K562 (cell line): ENCODE measurements around the gene RUVBL2. TPM values are rescaled to one million over a fixed set of nuclear protein-coding genes. Genes with fewer than 3 reads are reported as not detected.

Experiments
- CBFA2T3 ChIP-seq: fragments of 450-650 bp; IDR thresholded peaks from 2 replicates; pipeline ENCODE4 v1.6.1; 2017
- CBX3 ChIP-seq, 2 experiments: IDR thresholded peaks; 1 replicate in 1 of 2; 2 replicates in 1 of 2; pipeline ENCODE4 v1.6.1; 2012; ENCODE audit warnings: inconsistent platforms in 2 of 2, low read length in 2 of 2, borderline replicate concordance in 1 of 2, control low read depth in 1 of 2
- FOS ChIP-seq: IDR thresholded peaks from 3 replicates; pipeline ENCODE4 v1.6.1; 2011; ENCODE audit not compliant: insufficient read length; ENCODE audit errors: extremely low read depth
- GTF2A2 ChIP-seq: IDR thresholded peaks from 2 replicates; pipeline ENCODE4 v1.6.1; 2016; ENCODE audit warnings: mild to moderate bottlenecking, missing genetic modification characterization, missing compliant biosample characterization
- HMGXB4 ChIP-seq: sonication (generic); formaldehyde crosslinking; IDR thresholded peaks from 2 replicates; pipeline ENCODE4 v1.8.1; 2023; ENCODE audit warnings: mild to moderate bottlenecking, missing genetic modification reagents
- PHB ChIP-seq: fragments of 250-450 bp; sonication (Bioruptor Pico); IDR thresholded peaks from 2 replicates; pipeline ENCODE4 v1.5.0; 2021
- PHF8 ChIP-seq: fragments of 200-600 bp; sonication (generic); IDR thresholded peaks from 2 replicates; pipeline ENCODE4 v1.6.1; 2012; ENCODE audit warnings: mixed run types, mild to moderate bottlenecking, inconsistent platforms, low read length, moderate library complexity, borderline replicate concordance
- POLR2A ChIP-seq: fragments of 450-650 bp; conservative IDR thresholded peaks from 2 replicates; pipeline ENCODE4 v1.6.1; 2016
- PTRF ChIP-seq: fragments of 450-650 bp; IDR thresholded peaks from 2 replicates; pipeline ENCODE4 v1.6.1; 2016; ENCODE audit warnings: mild to moderate bottlenecking, missing genetic modification characterization, missing compliant biosample characterization
- SIN3A ChIP-seq, 2 experiments: fragments of 150-350 bp in 1 of 2; IDR thresholded peaks; 2 replicates each; pipeline ENCODE4 v1.6.1; 2011 to 2016; ENCODE audit warnings: borderline replicate concordance in 2 of 2, low read depth in 2 of 2, low read length in 2 of 2, mild to moderate bottlenecking in 2 of 2, moderate library complexity in 2 of 2; ENCODE audit not compliant: control insufficient read depth in 1 of 2
- ZBTB7A ChIP-seq: IDR thresholded peaks from 2 replicates; pipeline ENCODE4 v1.6.1; 2011; ENCODE audit warnings: low read depth, mild to moderate bottlenecking, low read length, moderate library complexity, borderline replicate concordance; ENCODE audit not compliant: control insufficient read depth
- ZC3H4 ChIP-seq: sonication (generic); formaldehyde crosslinking; IDR thresholded peaks from 2 replicates; pipeline ENCODE4 v1.9.0; 2021; ENCODE audit warnings: missing genetic modification reagents, borderline replicate concordance
- ZMIZ1 ChIP-seq, 2 experiments: fragments of 150-350 bp in 1 of 2; IDR thresholded peaks; 2 replicates each; pipeline ENCODE4 v1.6.1; 2012 to 2016; ENCODE audit warnings: low read depth in 2 of 2, low read length in 2 of 2, mild to moderate bottlenecking in 1 of 2, moderate library complexity in 1 of 2
- ZNF124 ChIP-seq: sonication (generic); formaldehyde crosslinking; IDR thresholded peaks from 2 replicates; pipeline ENCODE4 v1.8.1; 2022; ENCODE audit warnings: missing genetic modification reagents
- ZNF740 ChIP-seq, 3 experiments: fragments of 200-800 bp in 1 of 3; sonication (Bioruptor generic) in 1 of 3; sonication (generic) in 1 of 3; formaldehyde crosslinking in 1 of 3; IDR thresholded peaks; 2 replicates each; pipeline versions ENCODE4 v1.6.1 to v1.8.0; 2016 to 2022; ENCODE audit warnings: mild to moderate bottlenecking in 2 of 3, missing compliant biosample characterization in 2 of 3, missing genetic modification characterization in 2 of 3, missing genetic modification reagents in 1 of 3
- ZNF766 ChIP-seq: fragments of 200-800 bp; sonication (Bioruptor generic); conservative IDR thresholded peaks from 2 replicates; pipeline ENCODE4 v1.6.1; 2016; ENCODE audit warnings: missing genetic modification characterization, missing compliant biosample characterization
- polyA plus RNA-seq, 8 experiments: library from polyadenylated mRNA; depleted of rRNA in 4 of 8; stranded (reverse) in 5 of 8; unstranded in 3 of 8; fragments of >200 nt; fragmentation: Nextera tagmentation in 2 of 8; fragmentation: Illumina TruSeq in 1 of 8; extraction: Ambion mirVana in 2 of 8; extraction: Trizol in 1 of 8; gene quantifications; 2 replicates each; pipeline versions ENCODE4 v1.2.1 to v1.2.3, GENCODE V29; 2011 to 2014; ENCODE audit warnings: inconsistent platforms in 1 of 8, missing spikeins in 1 of 8
- total RNA-seq, 7 experiments: library from RNA; depleted of rRNA in 6 of 7; stranded (reverse); fragments of >200 nt in 6 of 7; fragmentation: Illumina TruSeq in 2 of 7; extraction: Trizol in 2 of 7; gene quantifications; 2 replicates each; pipeline versions ENCODE4 v1.2.1 to v1.2.3, GENCODE V29; 2011 to 2021; ENCODE audit warnings: low replicate concordance in 1 of 7
- TF ChIP-seq, protein P1 (sequence below): sonication (generic); formaldehyde crosslinking; IDR thresholded peaks from 2 replicates; pipeline ENCODE4 v1.8.0; 2022; ENCODE audit warnings: missing genetic modification reagents, mild to moderate bottlenecking, borderline replicate concordance

The RUVBL2 gene
- total and polyA plus RNA-seq, 9 of the 15 experiments (the other 6 are each of a cell fraction or from before 2014, with no cell fraction given) = 71.4 to 453 (median 237) TPM

GRCh38 chr19:48964205-48965039 is 29.3 kb upstream of the RUVBL2 start (continued):
- TF ChIP-seq HMGXB4 = no peak
- TF ChIP-seq ZBTB7A = no peak; the same call in 1 of the 2 replicates
- peak; percentile 84; the same call in 1 of the 2 replicates for TF ChIP-seq ZC3H4 (CRISPR knock-in tag)
- 0 out of 2 replicates have a peak, but pooled peaks have one; percentile 1 for TF ChIP-seq PHB (CRISPR knock-in tag)
- TF ChIP-seq GTF2A2 (tag) = no peak
- peak; percentile 4; the same call in 1 of the 2 replicates for TF ChIP-seq PTRF (tag)
- TF ChIP-seq PHF8 = no peak
- no peak for TF ChIP-seq ZMIZ1 (IDR thresholded peaks at IDR 0.05; ENCODE audit: low read depth in 2 of 2, low read length in 2 of 2)
- no peak for TF ChIP-seq FOS
- TF ChIP-seq POLR2A = peak; percentile 69
- TF ChIP-seq SIN3A (IDR thresholded peaks at IDR 0.05; ENCODE audit: borderline replicate concordance in 2 of 2, control insufficient read depth in 1 of 2, low read depth in 2 of 2, low read length in 2 of 2) = peak in 1 of 2 experiments; percentile 61; a peak in 1 of 4 replicates
- TF ChIP-seq ZNF740 (CRISPR knock-in tag; IDR thresholded peaks at IDR 0.05) = peak; percentile 39; the same call in 1 of the 2 replicates
- no peak; a peak in 1 of 4 replicates for TF ChIP-seq ZNF740 (tag; IDR thresholded peaks at IDR 0.05)
- TF ChIP-seq CBX3 (IDR thresholded peaks at IDR 0.05; ENCODE audit: borderline replicate concordance in 1 of 2, low read length in 2 of 2) = no peak
- TF ChIP-seq ZNF766 (CRISPR knock-in tag) = 0 out of 2 replicates have a peak, but pooled peaks have one; percentile 24
- no peak for TF ChIP-seq ZNF124 (CRISPR knock-in tag)
- TF ChIP-seq, protein P1, sequence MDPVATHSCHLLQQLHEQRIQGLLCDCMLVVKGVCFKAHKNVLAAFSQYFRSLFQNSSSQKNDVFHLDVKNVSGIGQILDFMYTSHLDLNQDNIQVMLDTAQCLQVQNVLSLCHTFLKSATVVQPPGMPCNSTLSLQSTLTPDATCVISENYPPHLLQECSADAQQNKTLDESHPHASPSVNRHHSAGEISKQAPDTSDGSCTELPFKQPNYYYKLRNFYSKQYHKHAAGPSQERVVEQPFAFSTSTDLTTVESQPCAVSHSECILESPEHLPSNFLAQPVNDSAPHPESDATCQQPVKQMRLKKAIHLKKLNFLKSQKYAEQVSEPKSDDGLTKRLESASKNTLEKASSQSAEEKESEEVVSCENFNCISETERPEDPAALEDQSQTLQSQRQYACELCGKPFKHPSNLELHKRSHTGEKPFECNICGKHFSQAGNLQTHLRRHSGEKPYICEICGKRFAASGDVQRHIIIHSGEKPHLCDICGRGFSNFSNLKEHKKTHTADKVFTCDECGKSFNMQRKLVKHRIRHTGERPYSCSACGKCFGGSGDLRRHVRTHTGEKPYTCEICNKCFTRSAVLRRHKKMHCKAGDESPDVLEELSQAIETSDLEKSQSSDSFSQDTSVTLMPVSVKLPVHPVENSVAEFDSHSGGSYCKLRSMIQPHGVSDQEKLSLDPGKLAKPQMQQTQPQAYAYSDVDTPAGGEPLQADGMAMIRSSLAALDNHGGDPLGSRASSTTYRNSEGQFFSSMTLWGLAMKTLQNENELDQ (CRISPR knock-in tag) = 0 out of 2 replicates have a peak, but pooled peaks have one; percentile 18
- TF ChIP-seq CBFA2T3 = peak; percentile 53
